ENCODE data around the gene RABIF.
A peak's percentile ranks its signal among the peaks of the same experiment; 100 is the strongest.

RABIF gene

DNA sequence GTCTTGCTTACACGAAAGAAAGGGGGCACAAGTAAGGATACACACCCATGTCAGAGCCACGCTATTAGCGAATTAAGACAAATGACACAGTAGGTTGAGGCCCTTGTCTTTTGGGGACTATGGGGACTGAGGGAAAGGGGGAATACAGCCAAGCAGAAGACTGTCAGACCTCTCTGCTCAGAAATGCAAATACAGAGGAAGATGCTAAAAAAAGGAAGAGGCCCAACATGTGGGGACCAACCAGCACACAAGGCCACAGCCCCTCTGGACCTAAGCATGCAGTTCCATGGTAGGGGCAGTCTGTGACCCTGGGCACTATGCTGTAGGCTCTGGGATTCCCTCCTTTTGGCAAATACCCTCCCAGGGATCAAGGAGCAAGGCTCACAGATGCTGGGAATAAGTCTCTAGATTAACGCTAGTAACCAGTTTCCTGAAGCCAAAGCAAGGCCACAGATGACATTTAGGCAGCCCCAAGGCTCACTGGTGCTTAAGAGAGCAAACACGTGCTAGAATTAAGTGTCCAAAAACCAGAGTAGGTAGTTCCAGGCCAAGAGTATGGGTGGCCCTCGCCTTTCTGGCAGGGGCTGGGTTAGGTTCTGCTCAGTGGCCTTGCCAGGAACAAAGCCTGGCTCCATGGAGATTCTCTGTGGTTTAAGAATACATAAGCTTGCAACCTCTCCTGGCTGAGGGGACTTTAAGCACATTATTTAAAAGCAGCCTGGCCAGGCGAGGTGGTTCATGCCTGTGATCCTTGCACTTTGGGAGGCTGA lies 38.2 kb downstream of the RABIF start:
- Histone ChIP-seq H4K8ac (ENCODE audit: low read depth, low read length) (no peak overlapping the region), H3K9me3 (ENCODE audit: insufficient read depth, low read depth, low read length) (no peaks in the 10 kb centered on the region), H2BK120ac (ENCODE audit: insufficient read depth, low read length, poor library complexity) (no peak overlapping the region), H3K14ac (ENCODE audit: low read length) (no peak overlapping the region), H3K4me3 (ENCODE audit: low read depth, low read length) (no peak overlapping the region), H3K9ac (ENCODE audit: low read length) (no peak overlapping the region), H3K36me3 (ENCODE audit: control insufficient read depth in 1 of 2, insufficient read depth in 2 of 2, low read length in 2 of 2) (peaks cover 23 to 31% of the 10 kb centered on the region in 2 experiments), H2BK5ac (ENCODE audit: low read depth, low read length, poor library complexity) (no peak overlapping the region), H3K4ac (ENCODE audit: low read depth, low read length) (no peak overlapping the region), H3K4me2 (ENCODE audit: low read length) (no peak overlapping the region), H3K4me1 (ENCODE audit: control insufficient read depth in 1 of 2, insufficient read depth in 2 of 2, low read length in 2 of 2) (no peaks in the 10 kb centered on the region), H2AFZ (ENCODE audit: insufficient read depth, low read length, poor library complexity) (no peak overlapping the region), H4K91ac (ENCODE audit: low read depth, low read length) (no peak overlapping the region), H2AK5ac (ENCODE audit: low read length) (no peak overlapping the region), H3K23ac (ENCODE audit: low read length) (no peak overlapping the region), H3K27ac (ENCODE audit: low read depth, low read length) (no peak overlapping the region), H3K27me3 (ENCODE audit: insufficient read depth, low read length) (no peaks in the 10 kb centered on the region), H2BK12ac (ENCODE audit: low read length) (no peak overlapping the region), H3K79me2 (ENCODE audit: control insufficient read depth, insufficient read depth, low read length, poor library complexity) (no peaks in the 10 kb centered on the region), H3K79me1 (ENCODE audit: low read length) (no peaks in the 10 kb centered on the region), H3K18ac (ENCODE audit: low read length) (peak overlapping the region; percentile 11), H4K12ac (ENCODE audit: low read depth, low read length) (no peak overlapping the region)
- DNase-seq = no peak
- no CpG with 5 or more reads among the region's 7 CpGs for WGBS (ENCODE audit: extremely low coverage, insufficient coverage, insufficient read length)

- Histone ChIP-seq H4K91ac (ENCODE audit: low read depth, low read length) (no peak overlapping the region), H3K9ac (ENCODE audit: low read length) (no peak overlapping the region), H3K27me3 (ENCODE audit: insufficient read depth, low read length) (no peaks in the 10 kb centered on the region), H3K36me3 (ENCODE audit: control insufficient read depth in 1 of 2, insufficient read depth in 2 of 2, low read length in 2 of 2) (peaks cover 15 to 19% of the 10 kb centered on the region in 2 experiments), H3K27ac (ENCODE audit: low read depth, low read length) (no peak overlapping the region), H3K9me3 (ENCODE audit: insufficient read depth, low read depth, low read length) (no peaks in the 10 kb centered on the region), H3K79me1 (ENCODE audit: low read length) (no peaks in the 10 kb centered on the region), H3K4ac (ENCODE audit: low read depth, low read length) (no peak overlapping the region), H4K12ac (ENCODE audit: low read depth, low read length) (no peak overlapping the region), H2BK120ac (ENCODE audit: insufficient read depth, low read length, poor library complexity) (no peak overlapping the region), H3K14ac (ENCODE audit: low read length) (no peak overlapping the region), H3K4me3 (ENCODE audit: low read depth, low read length) (no peak overlapping the region), H4K8ac (ENCODE audit: low read depth, low read length) (no peak overlapping the region), H3K23ac (ENCODE audit: low read length) (peak overlapping the region; percentile 90), H3K79me2 (ENCODE audit: control insufficient read depth, insufficient read depth, low read length, poor library complexity) (no peaks in the 10 kb centered on the region), H3K4me1 (ENCODE audit: control insufficient read depth in 1 of 2, insufficient read depth in 2 of 2, low read length in 2 of 2) (peaks cover 4 to 6% of the 10 kb centered on the region in 2 experiments), H3K4me2 (ENCODE audit: low read length) (no peak overlapping the region), H3K18ac (ENCODE audit: low read length) (no peak overlapping the region), H2BK12ac (ENCODE audit: low read length) (no peak overlapping the region), H2AFZ (ENCODE audit: insufficient read depth, low read length, poor library complexity) (no peak overlapping the region), H2AK5ac (ENCODE audit: low read length) (no peak overlapping the region), H2BK5ac (ENCODE audit: low read depth, low read length, poor library complexity) (no peak overlapping the region)
- peak in 1 of 2 donors; percentile 14 for DNase-seq
- no CpG with 5 or more reads among the region's 2 CpGs for WGBS (ENCODE audit: extremely low coverage, insufficient coverage, insufficient read length)
Observed at GRCh38 chr1:202848191-202848542, 40.8 kb downstream of the RABIF start.

GRCh38 chr1:202844935-202845334 lies 44.0 kb downstream of the RABIF start:
- Histone ChIP-seq H3K4me2 (ENCODE audit: low read length) (no peak overlapping the region), H4K8ac (ENCODE audit: low read depth, low read length) (no peak overlapping the region)
- no CpG with 5 or more reads among the region's 6 CpGs for WGBS (ENCODE audit: extremely low coverage, insufficient coverage, insufficient read length)

GRCh38 chr1:202844259-202844658 lies 44.7 kb downstream of the RABIF start:
- Histone ChIP-seq H3K4ac (ENCODE audit: low read depth, low read length) (no peak overlapping the region), H2BK12ac (ENCODE audit: low read length) (no peak overlapping the region), H3K14ac (ENCODE audit: low read length) (no peak overlapping the region), H3K79me2 (ENCODE audit: control insufficient read depth, insufficient read depth, low read length, poor library complexity) (no peaks in the 10 kb centered on the region), H4K12ac (ENCODE audit: low read depth, low read length) (no peak overlapping the region), H3K4me1 (ENCODE audit: control insufficient read depth in 1 of 2, insufficient read depth in 2 of 2, low read length in 2 of 2) (peaks cover 4 to 6% of the 10 kb centered on the region in 2 experiments), H3K79me1 (ENCODE audit: low read length) (no peaks in the 10 kb centered on the region), H2AFZ (ENCODE audit: insufficient read depth, low read length, poor library complexity) (no peak overlapping the region), H3K23ac (ENCODE audit: low read length) (no peak overlapping the region), H3K36me3 (ENCODE audit: control insufficient read depth in 1 of 2, insufficient read depth in 2 of 2, low read length in 2 of 2) (no peaks in the 10 kb centered on the region), H4K91ac (ENCODE audit: low read depth, low read length) (no peak overlapping the region), H3K9me3 (ENCODE audit: insufficient read depth, low read depth, low read length) (no peaks in the 10 kb centered on the region), H3K9ac (ENCODE audit: low read length) (no peak overlapping the region), H2BK5ac (ENCODE audit: low read depth, low read length, poor library complexity) (no peak overlapping the region), H2BK120ac (ENCODE audit: insufficient read depth, low read length, poor library complexity) (no peak overlapping the region), H3K27me3 (ENCODE audit: insufficient read depth, low read length) (no peaks in the 10 kb centered on the region), H3K18ac (ENCODE audit: low read length) (no peak overlapping the region), H2AK5ac (ENCODE audit: low read length) (no peak overlapping the region), H3K4me2 (ENCODE audit: low read length) (no peak overlapping the region), H3K4me3 (ENCODE audit: low read depth, low read length) (no peak overlapping the region), H3K27ac (ENCODE audit: low read depth, low read length) (no peak overlapping the region), H4K8ac (ENCODE audit: low read depth, low read length) (no peak overlapping the region)
- DNase-seq = no peak
- WGBS (ENCODE audit: extremely low coverage, insufficient coverage, insufficient read length) = no CpG with 5 or more reads among the region's 5 CpGs

More at GRCh38 chr1:202844935-202845334, 44.0 kb downstream of the RABIF start:
- H3K4me1 ChIP-seq (ENCODE audit: control insufficient read depth in 1 of 2, insufficient read depth in 2 of 2, low read length in 2 of 2) = peaks cover 4 to 6% of the 10 kb centered on the region in 2 experiments
- no peak overlapping the region for H3K27ac ChIP-seq (ENCODE audit: low read depth, low read length)
- no peaks in the 10 kb centered on the region for H3K79me2 ChIP-seq (ENCODE audit: control insufficient read depth, insufficient read depth, low read length, poor library complexity)
- no peak overlapping the region for H3K4me3 ChIP-seq (ENCODE audit: low read depth, low read length)
- H2AK5ac ChIP-seq (ENCODE audit: low read length) = no peak overlapping the region
- peak; percentile 60 to 66 for DNase-seq
- no peak overlapping the region for H2BK120ac ChIP-seq (ENCODE audit: insufficient read depth, low read length, poor library complexity)
- peak overlapping the region; percentile 26 for H2BK12ac ChIP-seq (ENCODE audit: low read length)
- no peak overlapping the region for H3K14ac ChIP-seq (ENCODE audit: low read length)
- H3K4ac ChIP-seq (ENCODE audit: low read depth, low read length) = no peak overlapping the region
- no peak overlapping the region for H4K12ac ChIP-seq (ENCODE audit: low read depth, low read length)
- H3K79me1 ChIP-seq (ENCODE audit: low read length) = no peaks in the 10 kb centered on the region
- H2AFZ ChIP-seq (ENCODE audit: insufficient read depth, low read length, poor library complexity) = no peak overlapping the region
- no peaks in the 10 kb centered on the region for H3K27me3 ChIP-seq (ENCODE audit: insufficient read depth, low read length)
- peaks cover 0 to 2% of the 10 kb centered on the region in 2 experiments for H3K36me3 ChIP-seq (ENCODE audit: control insufficient read depth in 1 of 2, insufficient read depth in 2 of 2, low read length in 2 of 2)
- H4K91ac ChIP-seq (ENCODE audit: low read depth, low read length) = peak overlapping the region; percentile 15
- H3K9ac ChIP-seq (ENCODE audit: low read length) = no peak overlapping the region
- H3K18ac ChIP-seq (ENCODE audit: low read length) = no peak overlapping the region
- H3K9me3 ChIP-seq (ENCODE audit: insufficient read depth, low read depth, low read length) = no peaks in the 10 kb centered on the region
- H2BK5ac ChIP-seq (ENCODE audit: low read depth, low read length, poor library complexity) = no peak overlapping the region
- no peak overlapping the region for H3K23ac ChIP-seq (ENCODE audit: low read length)

Data from trophoblast cell (in vitro differentiated cells and primary cell).